LNCAP (cell line): ENCODE measurements around the gene CASR.

Experiments
- TF ChIP-seq, protein P1 (sequence below): fragments of 450-650 bp; IDR thresholded peaks from 2 replicates; pipeline ENCODE4 v1.5.1; 2017; ENCODE audit warnings: mild to moderate bottlenecking

CASR gene

DNA sequence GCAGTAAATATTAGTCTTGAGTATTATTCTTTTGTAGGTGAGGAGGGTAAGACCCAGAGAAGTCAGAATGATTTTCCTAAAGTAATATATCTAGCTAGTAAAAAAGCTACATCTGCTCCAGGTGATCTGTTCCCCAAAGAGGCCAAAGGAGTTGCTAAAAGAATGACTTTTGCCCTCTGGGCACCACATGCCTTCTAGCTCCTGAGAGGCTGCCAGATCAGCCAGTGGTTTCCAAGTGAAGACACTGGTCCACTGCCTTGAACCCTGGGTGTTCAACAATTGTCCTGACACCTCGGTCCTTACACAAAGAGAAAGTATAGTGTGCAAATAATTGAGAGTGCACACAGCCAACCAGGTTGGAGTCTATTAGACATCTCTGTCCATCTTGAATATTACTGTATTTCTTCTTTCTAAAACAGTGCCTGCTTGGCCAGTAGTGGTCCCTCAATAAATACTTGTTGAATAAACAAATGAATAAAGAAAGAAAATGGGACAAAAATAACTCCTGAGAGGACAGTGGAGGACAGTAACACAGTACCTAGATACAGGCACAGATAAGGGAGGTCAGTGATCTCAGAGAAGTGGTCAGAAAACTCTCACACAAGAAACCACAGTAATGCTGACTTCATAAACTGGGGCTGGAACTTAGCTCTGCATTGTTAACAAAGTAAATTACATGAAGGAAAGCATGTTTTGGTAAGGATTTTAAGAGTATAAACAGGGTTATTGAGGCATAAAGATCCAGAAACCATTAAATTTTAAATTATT, 85.0 kb downstream of the CASR start:
- TF ChIP-seq, protein P1, sequence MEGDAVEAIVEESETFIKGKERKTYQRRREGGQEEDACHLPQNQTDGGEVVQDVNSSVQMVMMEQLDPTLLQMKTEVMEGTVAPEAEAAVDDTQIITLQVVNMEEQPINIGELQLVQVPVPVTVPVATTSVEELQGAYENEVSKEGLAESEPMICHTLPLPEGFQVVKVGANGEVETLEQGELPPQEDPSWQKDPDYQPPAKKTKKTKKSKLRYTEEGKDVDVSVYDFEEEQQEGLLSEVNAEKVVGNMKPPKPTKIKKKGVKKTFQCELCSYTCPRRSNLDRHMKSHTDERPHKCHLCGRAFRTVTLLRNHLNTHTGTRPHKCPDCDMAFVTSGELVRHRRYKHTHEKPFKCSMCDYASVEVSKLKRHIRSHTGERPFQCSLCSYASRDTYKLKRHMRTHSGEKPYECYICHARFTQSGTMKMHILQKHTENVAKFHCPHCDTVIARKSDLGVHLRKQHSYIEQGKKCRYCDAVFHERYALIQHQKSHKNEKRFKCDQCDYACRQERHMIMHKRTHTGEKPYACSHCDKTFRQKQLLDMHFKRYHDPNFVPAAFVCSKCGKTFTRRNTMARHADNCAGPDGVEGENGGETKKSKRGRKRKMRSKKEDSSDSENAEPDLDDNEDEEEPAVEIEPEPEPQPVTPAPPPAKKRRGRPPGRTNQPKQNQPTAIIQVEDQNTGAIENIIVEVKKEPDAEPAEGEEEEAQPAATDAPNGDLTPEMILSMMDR, result no peak

GRCh38 chr3:122269045-122269444, 85.6 kb downstream of the CASR start:
- TF ChIP-seq, protein P1, result no peak

GRCh38 chr3:122271246-122271898, 87.9 kb downstream of the CASR start:
- TF ChIP-seq, protein P1, result no peak

DNA sequence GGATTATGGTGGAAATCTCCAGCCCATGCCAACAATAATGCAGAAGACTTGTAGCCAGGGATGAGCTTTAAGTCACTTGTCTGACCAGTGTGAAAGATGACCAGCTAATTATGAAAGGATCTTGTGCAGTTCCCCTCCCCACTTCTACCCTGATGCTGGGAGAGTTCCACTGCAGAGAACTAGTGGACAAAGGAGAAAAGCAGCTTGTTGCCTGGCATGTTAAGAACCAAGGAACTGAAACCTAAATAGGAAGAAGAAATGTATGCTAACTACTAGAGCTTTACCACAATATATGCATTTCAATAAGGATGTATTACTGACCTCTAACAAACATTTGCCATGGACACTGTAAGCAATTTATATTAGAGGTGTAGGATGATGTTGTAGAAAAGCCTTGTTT, 89.4 kb downstream of the CASR start:
- TF ChIP-seq, protein P1, result no peak

DNA sequence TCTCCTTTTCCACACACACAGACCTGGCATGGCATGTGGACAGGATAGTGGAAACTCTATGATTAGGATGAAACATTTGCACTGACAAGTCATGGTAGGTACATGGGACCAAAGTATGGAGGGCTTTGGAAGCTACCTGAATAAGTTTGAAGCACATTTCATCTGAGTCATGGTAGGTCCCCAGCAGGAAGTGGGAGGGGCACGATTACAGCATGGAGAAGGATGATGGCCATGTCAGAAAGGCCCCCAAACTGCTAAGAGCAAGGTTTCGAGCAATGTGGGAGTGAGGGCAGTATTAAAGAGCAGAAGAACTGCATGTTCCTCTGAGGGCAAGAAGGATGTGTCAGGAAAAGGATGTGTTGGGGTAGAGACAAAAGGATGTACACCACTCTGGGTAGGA, 90.0 kb downstream of the CASR start:
- TF ChIP-seq, protein P1, result no peak

- TF ChIP-seq, protein P1, result no peak
These were observed 98.4 kb downstream of the CASR start for GRCh38 chr3:122281891-122282290.

DNA sequence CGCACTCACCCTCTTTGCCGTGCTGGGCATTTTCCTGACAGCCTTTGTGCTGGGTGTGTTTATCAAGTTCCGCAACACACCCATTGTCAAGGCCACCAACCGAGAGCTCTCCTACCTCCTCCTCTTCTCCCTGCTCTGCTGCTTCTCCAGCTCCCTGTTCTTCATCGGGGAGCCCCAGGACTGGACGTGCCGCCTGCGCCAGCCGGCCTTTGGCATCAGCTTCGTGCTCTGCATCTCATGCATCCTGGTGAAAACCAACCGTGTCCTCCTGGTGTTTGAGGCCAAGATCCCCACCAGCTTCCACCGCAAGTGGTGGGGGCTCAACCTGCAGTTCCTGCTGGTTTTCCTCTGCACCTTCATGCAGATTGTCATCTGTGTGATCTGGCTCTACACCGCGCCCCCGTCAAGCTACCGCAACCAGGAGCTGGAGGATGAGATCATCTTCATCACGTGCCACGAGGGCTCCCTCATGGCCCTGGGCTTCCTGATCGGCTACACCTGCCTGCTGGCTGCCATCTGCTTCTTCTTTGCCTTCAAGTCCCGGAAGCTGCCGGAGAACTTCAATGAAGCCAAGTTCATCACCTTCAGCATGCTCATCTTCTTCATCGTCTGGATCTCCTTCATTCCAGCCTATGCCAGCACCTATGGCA, 100.5 kb downstream of the CASR start:
- TF ChIP-seq, protein P1, result no peak
